T-helper 22 cell (primary cell): ENCODE results near the gene KRT74.

Experiments
- DNase-seq: peaks from one replicate; pipeline ENCODE4 v3.0.0-alpha.2; 2020; ENCODE audit warnings: low read depth

Gene KRT74

GRCh38 chr12:52535574-52535973 lies 38.1 kb downstream of the KRT74 start:
- no peak for DNase-seq

GRCh38 chr12:52534482-52534881 lies 39.2 kb downstream of the KRT74 start:
- no peak for DNase-seq

- no peak for DNase-seq
Observed at GRCh38 chr12:52533686-52534470, 39.8 kb downstream of the KRT74 start.

GRCh38 chr12:52532636-52533035 lies 41.0 kb downstream of the KRT74 start:
- no peak for DNase-seq

- no peak for DNase-seq
Observed at GRCh38 chr12:52531566-52532300, 41.9 kb downstream of the KRT74 start.

- no peak for DNase-seq
Observed at GRCh38 chr12:52530905-52531304, 42.7 kb downstream of the KRT74 start.

- no peak for DNase-seq
Observed at GRCh38 chr12:52530366-52530765, 43.3 kb downstream of the KRT74 start.

- DNase-seq: no peak
Observed at GRCh38 chr12:52529846-52530245, 43.8 kb downstream of the KRT74 start.

- DNase-seq: no peak
Observed at GRCh38 chr12:52529417-52529816, 44.2 kb downstream of the KRT74 start.

- no peak for DNase-seq
Observed at GRCh38 chr12:52528641-52529143, 45.0 kb downstream of the KRT74 start.

GRCh38 chr12:52527121-52527800 lies 46.4 kb downstream of the KRT74 start:
- no peak for DNase-seq

GRCh38 chr12:52526511-52526951 lies 47.1 kb downstream of the KRT74 start:
- no peak for DNase-seq

GRCh38 chr12:52525661-52526499 lies 47.8 kb downstream of the KRT74 start:
- no peak for DNase-seq

- no peak for DNase-seq
Observed at GRCh38 chr12:52524898-52525591, 48.6 kb downstream of the KRT74 start.

GRCh38 chr12:52524241-52524897 lies 49.3 kb downstream of the KRT74 start:
- DNase-seq: no peak

- no peak for DNase-seq
Observed at GRCh38 chr12:52523824-52524223, 49.8 kb downstream of the KRT74 start.

GRCh38 chr12:52522346-52523011 lies 51.2 kb downstream of the KRT74 start:
- DNase-seq: no peak

GRCh38 chr12:52521568-52522266 lies 51.9 kb downstream of the KRT74 start:
- DNase-seq: no peak

- DNase-seq: no peak
Observed at GRCh38 chr12:52521175-52521567, 52.5 kb downstream of the KRT74 start.
